ENCODE data around the gene MYO1E. TPM values are rescaled to one million over a fixed set of nuclear protein-coding genes. Genes with fewer than 3 reads are reported as not detected.

Gene MYO1E
- total and polyA plus RNA-seq, 2 of the 4 experiments (the other 2 are of a cell fraction): 13.4 to 37.3 TPM

GRCh38 chr15:59354417-59355031 lies 18.1 kb downstream of the MYO1E start:
- Histone ChIP-seq H3K27me3 (ENCODE audit: control insufficient read depth, insufficient read depth, low read length) (no peaks in the 10 kb centered on the region), H2AFZ (replicated peaks; ENCODE audit: low read length, poor library complexity) (no peak overlapping the region), H2BK20ac (ENCODE audit: low read depth, low read length) (no peak overlapping the region), H3K4ac (ENCODE audit: low read depth, low read length) (no peak overlapping the region), H2AK9ac (replicated peaks; ENCODE audit: low read depth, low read length, poor library complexity) (no peak overlapping the region), H3K4me1 (ENCODE audit: control insufficient read depth, insufficient read depth, low read length) (no peaks in the 10 kb centered on the region; the same call in 1 of the 2 replicates), H3K4me2 (ENCODE audit: low read depth, low read length) (no peak overlapping the region), H3K36me3 (ENCODE audit: control insufficient read depth, insufficient read depth, low read length) (peaks cover 1% of the 10 kb centered on the region; the same call in 1 of the 2 replicates), H4K5ac (ENCODE audit: low read depth, low read length) (no peak overlapping the region), H4K91ac (ENCODE audit: insufficient read depth, low read depth, low read length) (no peak overlapping the region), H3K27ac (ENCODE audit: insufficient read depth, low read length) (no peak overlapping the region), H4K8ac (ENCODE audit: low read depth in 2 of 2, low read length in 2 of 2) (no peak overlapping the region), H3K18ac (ENCODE audit: low read depth, low read length) (no peak overlapping the region), H3K9me3 (ENCODE audit: control insufficient read depth, insufficient read depth, low read length) (no peaks in the 10 kb centered on the region), H3K4me3 (ENCODE audit: insufficient read depth, low read depth, low read length) (no peak overlapping the region), H3K23ac (ENCODE audit: low read depth, low read length) (no peak overlapping the region), H2BK5ac (ENCODE audit: low read depth, low read length, poor library complexity, severe bottlenecking) (no peak overlapping the region), H3K9me1 (ENCODE audit: insufficient read depth, low read length) (peaks cover 10% of the 10 kb centered on the region), H3K56ac (ENCODE audit: extremely low read depth, insufficient read depth, low read length) (no peak overlapping the region), H3K79me1 (ENCODE audit: low read depth in 1 of 2, low read length in 2 of 2) (peaks cover 34 to 78% of the 10 kb centered on the region in 2 experiments), H2BK15ac (ENCODE audit: low read depth, low read length) (no peak overlapping the region), H2BK120ac (ENCODE audit: low read depth, low read length) (no peak overlapping the region), H2AK5ac (ENCODE audit: low read depth, low read length) (no peak overlapping the region), H4K20me1 (ENCODE audit: insufficient read depth, low read length) (peaks cover 29% of the 10 kb centered on the region), H3K14ac (replicated peaks; ENCODE audit: low read depth, low read length) (no peak overlapping the region), H3K9ac (ENCODE audit: low read depth, low read length) (no peak overlapping the region)
- TF ChIP-seq MAZ (IDR thresholded peaks at IDR 0.05; ENCODE audit: borderline replicate concordance, low read depth, low read length) (no peak), FOS (IDR thresholded peaks at IDR 0.05; ENCODE audit: low read depth, low read length) (no peak), RFX5 (IDR thresholded peaks at IDR 0.05; ENCODE audit: low read depth, low read length) (no peak), MXI1 (IDR thresholded peaks at IDR 0.05; ENCODE audit: borderline replicate concordance, low read depth, low read length) (no peak), SMC3 (IDR thresholded peaks at IDR 0.05; ENCODE audit: low read depth, low read length) (no peak), ELK1 (IDR thresholded peaks at IDR 0.05; ENCODE audit: borderline replicate concordance, low read depth, low read length) (no peak), CTCF (conservative IDR thresholded peaks at IDR 0.05; ENCODE audit: low read depth, low read length) (no peak), RCOR1 (IDR thresholded peaks at IDR 0.05; ENCODE audit: insufficient replicate concordance, low read length) (no peak), POLR2A (IDR thresholded peaks at IDR 0.05; ENCODE audit: low read depth, low read length) (no peak), BHLHE40 (IDR thresholded peaks at IDR 0.05; ENCODE audit: low read depth, low read length) (no peak), CHD1 (IDR thresholded peaks at IDR 0.05; ENCODE audit: low read depth, low read length) (no peak), RAD21 (IDR thresholded peaks at IDR 0.05; ENCODE audit: low read length) (no peak), USF2 (IDR thresholded peaks at IDR 0.05; ENCODE audit: low read depth, low read length) (no peak), NFE2L2 (IDR thresholded peaks at IDR 0.05; ENCODE audit: low read depth, low read length) (no peak), MAFK (IDR thresholded peaks at IDR 0.05; ENCODE audit: low read depth, low read length) (no peak), CEBPB (IDR thresholded peaks at IDR 0.05; ENCODE audit: low read depth, low read length) (no peak)
- dilution Hi-C loops (cut with HindIII; ENCODE audit: low sequenced_read_pairs, unreplicated experiment): no loop called here
- no peak for ATAC-seq (ENCODE audit: low read depth)
- intact Hi-C loops (cut with micrococcal nuclease): no loop called here
- in situ Hi-C loops (cut with MboI; ENCODE audit: low sequenced_read_pairs): no loop called here
- WGBS, 2 experiments (ENCODE audit: extremely low coverage in 2 of 2, insufficient read length in 1 of 2): 60% methylated on average over 1 of the region's 8 CpGs; no CpG with 5 or more reads in 1 of the 2 experiments
- DNase-seq: no peak
- ChIA-PET POLR2A (ENCODE audit: unreplicated experiment) (no interaction called here), CTCF (no interaction called here)
- BruUV-seq (replicated peaks): no TSS peak

Measured in IMR-90 (cell line).